MM.1S (cell line): ENCODE measurements around the gene FCN3.
A peak's percentile ranks its signal among the peaks of the same experiment; 100 is the strongest.

Source experiments
- DNase-seq: peaks from one replicate; pipeline ENCODE4 v3.0.0-alpha.2; 2015
- H2AFZ ChIP-seq: fragments of 300-600 bp; sonication (generic); 2 replicates; pipeline ENCODE4 v1.6.0; 2016; ENCODE audit warnings: antibody characterized with exemption, low read length
- H3F3A ChIP-seq: fragments of 300-600 bp; sonication (generic); 2 replicates; pipeline ENCODE4 v1.6.1; 2016; ENCODE audit warnings: mild to moderate bottlenecking, antibody characterized with exemption, low read length, moderate library complexity, mixed read lengths; ENCODE audit not compliant: insufficient read depth
- H3K27ac ChIP-seq: fragments of 300-600 bp; sonication (generic); 2 replicates; pipeline ENCODE4 v1.5.1; 2016; ENCODE audit warnings: mild to moderate bottlenecking, low read length
- H3K27me3 ChIP-seq: fragments of 300-600 bp; sonication (generic); replicated peaks from 2 replicates; pipeline ENCODE4 v1.6.0; 2016; ENCODE audit warnings: low read length; ENCODE audit not compliant: insufficient read depth
- H3K36me3 ChIP-seq: fragments of 300-600 bp; sonication (generic); replicated peaks from 2 replicates; pipeline ENCODE4 v1.6.1; 2016; ENCODE audit warnings: mild to moderate bottlenecking, low read length, mixed read lengths; ENCODE audit not compliant: insufficient read depth
- H3K4me1 ChIP-seq: fragments of 300-600 bp; sonication (generic); 2 replicates; pipeline ENCODE4 v1.6.1; 2016; ENCODE audit warnings: low read length, mixed read lengths
- H3K4me2 ChIP-seq: fragments of 300-600 bp; sonication (generic); 2 replicates; pipeline ENCODE4 v1.6.0; 2016; ENCODE audit warnings: low read depth, low read length
- H3K4me3 ChIP-seq: fragments of 300-600 bp; sonication (generic); 2 replicates; pipeline ENCODE4 v1.5.1; 2016; ENCODE audit warnings: low read length, mixed read lengths
- H3K79me2 ChIP-seq: fragments of 300-600 bp; sonication (generic); 2 replicates; pipeline ENCODE4 v1.6.1; 2016; ENCODE audit warnings: mixed run types, low read length, mixed read lengths
- H3K9ac ChIP-seq: fragments of 300-600 bp; sonication (generic); 2 replicates; pipeline ENCODE4 v1.6.1; 2016; ENCODE audit warnings: low read length, mixed read lengths
- H3K9me2 ChIP-seq: fragments of 300-600 bp; sonication (generic); replicated peaks from 2 replicates; pipeline ENCODE4 v1.6.1; 2016; ENCODE audit warnings: mild to moderate bottlenecking, low read length, mixed read lengths; ENCODE audit not compliant: insufficient read depth
- H3K9me3 ChIP-seq: fragments of 300-600 bp; sonication (generic); replicated peaks from 2 replicates; pipeline ENCODE4 v1.6.1; 2016; ENCODE audit warnings: mild to moderate bottlenecking, low read length, mixed read lengths; ENCODE audit not compliant: insufficient read depth
- H4K20me1 ChIP-seq: fragments of 300-600 bp; sonication (generic); 2 replicates; pipeline ENCODE4 v1.6.1; 2016; ENCODE audit warnings: mild to moderate bottlenecking, low read length, moderate library complexity, mixed read lengths; ENCODE audit not compliant: insufficient read depth
- CTCF ChIP-seq: fragments of 300-600 bp; sonication (generic); IDR thresholded peaks from 2 replicates; pipeline ENCODE4 v1.5.1; 2016; ENCODE audit warnings: antibody characterized with exemption, low read length, mixed read lengths
- EZH2 ChIP-seq: fragments of 300-600 bp; sonication (generic); optimal IDR thresholded peaks from 2 replicates; pipeline ENCODE3; 2017; ENCODE audit warnings: low read depth, mild to moderate bottlenecking, antibody characterized with exemption, low read length, mixed read lengths
- EZH2phosphoT487 ChIP-seq: fragments of 300-600 bp; sonication (generic); IDR thresholded peaks from 2 replicates; pipeline ENCODE4 v1.6.1; 2018; ENCODE audit warnings: antibody characterized with exemption, low read length

FCN3 gene

DNA sequence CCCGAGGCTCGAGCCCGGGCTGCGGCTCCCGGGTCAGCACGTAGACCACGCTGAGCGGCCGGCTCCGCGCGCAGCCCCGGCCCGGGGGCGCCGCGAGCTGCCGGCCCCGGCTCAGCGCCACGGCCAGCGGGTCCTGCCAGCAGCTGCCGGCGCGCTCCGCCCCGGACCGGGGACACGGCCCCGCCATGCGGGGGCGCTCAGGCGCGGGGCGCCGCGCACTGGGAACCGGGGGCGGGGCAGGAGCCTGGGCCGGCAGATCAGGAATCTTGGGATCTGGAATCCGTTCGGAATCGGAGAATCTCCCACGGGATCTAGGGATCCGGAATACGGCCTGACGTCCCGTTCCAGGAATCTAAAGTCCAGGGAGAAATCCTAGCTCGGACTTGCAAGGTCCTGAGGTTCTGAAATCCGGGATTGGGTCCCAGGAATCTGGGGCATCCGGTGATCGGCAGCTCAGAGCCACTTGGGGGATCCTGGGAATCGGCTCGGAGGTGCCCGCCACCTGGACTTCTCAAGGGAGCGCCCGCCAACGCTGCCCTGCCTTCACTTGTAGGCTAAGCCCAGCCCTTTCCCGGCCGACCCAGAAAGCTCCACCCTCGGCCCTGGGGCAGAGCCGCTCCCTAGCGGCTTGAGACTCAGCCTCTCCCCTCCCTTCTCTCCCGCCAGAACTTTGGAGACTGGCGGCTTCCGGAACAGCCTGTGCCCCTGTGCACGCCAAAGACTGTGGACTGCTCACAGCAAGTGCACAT is 8.0 kb downstream of the FCN3 start, which contains the start of gene MAP3K6:
TSS of gene MAP3K6 (minus strand) at position 551 of the 749 bp plus-strand sequence. CDS start at position 187, 364 bp downstream.
- Histone ChIP-seq H3K27me3 (no peaks in the 10 kb centered on the region), H3K4me1 (peaks cover 8% of the 10 kb centered on the region), H3K9ac (peak within 1 kb of the TSS; percentile 51; the same call in 1 of the 2 replicates), H3F3A (peaks cover 3% of the 10 kb centered on the region; the same call in 1 of the 2 replicates), H3K9me2 (no peaks in the 10 kb centered on the region), H3K36me3 (no peaks in the 10 kb centered on the region), H3K27ac (no peak within 1 kb of the TSS), H4K20me1 (no peaks in the 10 kb centered on the region), H3K79me2 (no peaks in the 10 kb centered on the region), H2AFZ (peak within 1 kb of the TSS; percentile 95), H3K4me3 (peak within 1 kb of the TSS; percentile 79), H3K4me2 (peak within 1 kb of the TSS; percentile 99), H3K9me3 (no peaks in the 10 kb centered on the region)
- TF ChIP-seq EZH2phosphoT487 = no peak
- TF ChIP-seq EZH2 = no peak
- peak; percentile 43 for TF ChIP-seq CTCF
- peak; percentile 64 for DNase-seq

GRCh38 chr1:27366113-27366410 is 8.6 kb downstream of the FCN3 start:
- Histone ChIP-seq H3K27me3 (no peaks in the 10 kb centered on the region), H3K79me2 (no peaks in the 10 kb centered on the region), H2AFZ (peak overlapping the region; percentile 95), H3K9me2 (no peaks in the 10 kb centered on the region), H3K36me3 (no peaks in the 10 kb centered on the region), H3F3A (peaks cover 3% of the 10 kb centered on the region; the same call in 1 of the 2 replicates), H4K20me1 (no peaks in the 10 kb centered on the region), H3K4me1 (peaks cover 8% of the 10 kb centered on the region), H3K9ac (peak overlapping the region; percentile 46; the same call in 1 of the 2 replicates), H3K9me3 (no peaks in the 10 kb centered on the region), H3K4me2 (peak overlapping the region; percentile 99), H3K27ac (no peak overlapping the region), H3K4me3 (peak overlapping the region; percentile 79)
- DNase-seq = peak; percentile 68
- TF ChIP-seq CTCF (no peak), EZH2phosphoT487 (no peak), EZH2 (no peak)

- Histone ChIP-seq H4K20me1 (no peaks in the 10 kb centered on the region), H2AFZ (peak overlapping the region; percentile 95), H3K9ac (peak overlapping the region; percentile 46; the same call in 1 of the 2 replicates), H3K36me3 (no peaks in the 10 kb centered on the region), H3F3A (peaks cover 3% of the 10 kb centered on the region; the same call in 1 of the 2 replicates), H3K4me3 (peak overlapping the region; percentile 79), H3K9me2 (no peaks in the 10 kb centered on the region), H3K27me3 (no peaks in the 10 kb centered on the region), H3K4me1 (peaks cover 8% of the 10 kb centered on the region), H3K4me2 (peak overlapping the region; percentile 99), H3K79me2 (no peaks in the 10 kb centered on the region), H3K27ac (no peak overlapping the region), H3K9me3 (no peaks in the 10 kb centered on the region)
- TF ChIP-seq EZH2 (no peak), EZH2phosphoT487 (no peak), CTCF (no peak)
- peak; percentile 73 for DNase-seq
These were observed 9.1 kb downstream of the FCN3 start for GRCh38 chr1:27365372-27366112.
